B cell (primary cell): ENCODE data around the gene GSG1L. TPM values are rescaled to one million over a fixed set of nuclear protein-coding genes. Genes with fewer than 3 reads are reported as not detected.

Source experiments
- ATAC-seq: fragments of 200-7000 bp; cut with Tn5 transposase; one replicate; pipeline ENCODE4 v1.10.0; 2021; ENCODE audit warnings: low read depth, mild to moderate bottlenecking, moderate number of reproducible peaks, moderate library complexity
- CTCF ChIA-PET: fragments of 350-600 bp; sonication (Branson Sonifier 250); formaldehyde crosslinking; loops from one replicate; lab custom pipeline; 2021; ENCODE audit warnings: antibody characterized with exemption, inconsistent platforms; lab: Charles Lee
- POLR2A ChIA-PET: fragments of 350-600 bp; sonication (Branson Sonifier 250); formaldehyde crosslinking; loops from one replicate; lab custom pipeline; 2021; ENCODE audit warnings: antibody characterized with exemption; lab: Charles Lee
- DNase-seq: peaks from one replicate; pipeline ENCODE4 v3.0.0; 2013
- H2AFZ ChIP-seq: 2 replicates; pipeline ENCODE4 v1.6.1; 2012; ENCODE audit warnings: mild to moderate bottlenecking, low read depth, low read length; ENCODE audit not compliant: insufficient read depth, poor library complexity, severe bottlenecking
- H3K27ac ChIP-seq, 2 donors: 1 replicate in 1 of 2; 2 replicates in 1 of 2; pipeline ENCODE4 v1.5.1; 2012 to 2013; ENCODE audit warnings: low read length in 2 of 2, mild to moderate bottlenecking in 2 of 2, moderate library complexity in 1 of 2
- H3K27me3 ChIP-seq, 4 experiments: fragments of 200-600 bp in 1 of 4; sonication (generic) in 1 of 4; replicated peaks in 1 of 4; 1 replicate in 2 of 4; 2 replicates in 2 of 4; pipeline versions ENCODE4 v1.6.1 to v1.7.0; 2013 to 2016; ENCODE audit warnings: low read length in 3 of 4, mild to moderate bottlenecking in 2 of 4, mixed read lengths in 1 of 4, moderate library complexity in 1 of 4; ENCODE audit not compliant: insufficient read depth in 4 of 4, control insufficient read depth in 3 of 4; ENCODE audit errors: control extremely low read depth in 1 of 4
- H3K36me3 ChIP-seq, 2 experiments: replicated peaks in 1 of 2; 1 replicate in 1 of 2; 2 replicates in 1 of 2; pipeline versions ENCODE4 v1.6.1 to v1.7.1; 2013; ENCODE audit warnings: low read length in 1 of 2; ENCODE audit not compliant: insufficient read depth in 2 of 2, control insufficient read depth in 1 of 2; ENCODE audit errors: control extremely low read depth in 1 of 2, extremely low read depth in 1 of 2
- H3K4me1 ChIP-seq, 2 donors: fragments of 200-600 bp in 1 of 2; sonication (generic) in 1 of 2; 1 replicate in 1 of 2; 2 replicates in 1 of 2; pipeline versions ENCODE4 v1.5.1 to v1.6.1; 2013 to 2017; ENCODE audit warnings: low read length in 2 of 2; ENCODE audit not compliant: control insufficient read depth in 2 of 2, insufficient read depth in 2 of 2
- H3K4me2 ChIP-seq: replicated peaks from 2 replicates; pipeline ENCODE3; 2012; ENCODE audit warnings: mild to moderate bottlenecking, low read depth, low read length; ENCODE audit not compliant: poor library complexity, severe bottlenecking
- H3K4me3 ChIP-seq, 5 experiments: fragments of 200-600 bp in 1 of 5; sonication (generic) in 1 of 5; 1 replicate in 3 of 5; 2 replicates in 2 of 5; pipeline versions ENCODE4 v1.5.1 to v1.7.0; 2011 to 2016; ENCODE audit warnings: low read length in 4 of 5, mild to moderate bottlenecking in 4 of 5, low read depth in 2 of 5, control low read depth in 1 of 5, moderate library complexity in 1 of 5; ENCODE audit not compliant: insufficient read depth in 1 of 5; ENCODE audit errors: control extremely low read depth in 1 of 5, extremely low read depth in 1 of 5
- H3K79me2 ChIP-seq: fragments of 200-600 bp; sonication (generic); one replicate; pipeline ENCODE4 v1.6.0; 2016; ENCODE audit warnings: low read length; ENCODE audit not compliant: control insufficient read depth, insufficient read depth
- H3K9ac ChIP-seq: fragments of 200-600 bp; sonication (generic); 2 replicates; pipeline ENCODE4 v1.6.1; 2017; ENCODE audit warnings: mild to moderate bottlenecking, low read length, moderate library complexity
- H3K9me3 ChIP-seq, 3 donors: one replicate each; pipeline versions ENCODE4 v1.6.1 to v1.7.1; 2013; ENCODE audit warnings: low read length in 2 of 3; ENCODE audit not compliant: control insufficient read depth in 2 of 3, insufficient read depth in 1 of 3; ENCODE audit errors: control extremely low read depth in 1 of 3
- H4K20me1 ChIP-seq: 2 replicates; pipeline ENCODE4 v1.6.0; 2012; ENCODE audit warnings: mild to moderate bottlenecking, low read length; ENCODE audit not compliant: insufficient read depth, control insufficient read depth, poor library complexity, severe bottlenecking
- H3K27ac Mint-ChIP-seq: one replicate; pipeline ENCODE4 v1.8.0; 2021; ENCODE audit warnings: mixed read lengths
- H3K27me3 Mint-ChIP-seq: one replicate; pipeline ENCODE4 v1.8.0; 2021; ENCODE audit warnings: mixed read lengths
- H3K4me1 Mint-ChIP-seq: one replicate; pipeline ENCODE4 v1.8.0; 2021; ENCODE audit warnings: mixed read lengths
- H3K4me3 Mint-ChIP-seq: one replicate; pipeline ENCODE4 v1.8.0; 2021; ENCODE audit warnings: mixed read lengths
- H3K9me3 Mint-ChIP-seq: one replicate; pipeline ENCODE4 v1.8.0; 2022; ENCODE audit warnings: mixed read lengths; ENCODE audit not compliant: insufficient read depth
- EZH2 ChIP-seq: IDR thresholded peaks from 2 replicates; pipeline ENCODE4 v1.6.1; 2012; ENCODE audit warnings: borderline replicate concordance, low read depth, mild to moderate bottlenecking, moderate library complexity, low read length; ENCODE audit not compliant: insufficient read depth, poor library complexity, severe bottlenecking
- WGBS: methylation state at CpG from one replicate; pipeline ENCODE4 v1.1.5; 2013; ENCODE audit warnings: missing lambda C conversion rate; ENCODE audit not compliant: insufficient coverage; 5-methylcytosine and 5-hydroxymethylcytosine counted together
- intact Hi-C: fragments of 100-400 bp; cut with micrococcal nuclease; formaldehyde crosslinking; loops from one replicate; pipeline ENCODE4 v1.10.0; 2022
- polyA plus RNA-seq: library from polyadenylated mRNA; depleted of rRNA; stranded (reverse); fragments of >200 nt; gene quantifications from 2 replicates; pipeline ENCODE4 v1.2.3, GENCODE V29; 2012
- total RNA-seq, 2 donors: library from RNA; stranded (reverse); fragments of 120-200 nt in 1 of 2; gene quantifications; 1 replicate in 1 of 2; 2 replicates in 1 of 2; pipeline versions ENCODE4 v1.2.3 to v1.2.4, GENCODE V29; 2013 to 2022
- TF ChIP-seq, protein P1 (sequence below): fragments of 200-600 bp; IDR thresholded peaks from one replicate; pipeline ENCODE4 v1.8.0; 2022; ENCODE audit warnings: antibody characterized with exemption, mild to moderate bottlenecking

The GSG1L gene
- total and polyA plus RNA-seq, 2 donors (not counting 1 experiment from before 2014, with no cell fraction given) = 0.01 TPM; not detected in 1

DNA sequence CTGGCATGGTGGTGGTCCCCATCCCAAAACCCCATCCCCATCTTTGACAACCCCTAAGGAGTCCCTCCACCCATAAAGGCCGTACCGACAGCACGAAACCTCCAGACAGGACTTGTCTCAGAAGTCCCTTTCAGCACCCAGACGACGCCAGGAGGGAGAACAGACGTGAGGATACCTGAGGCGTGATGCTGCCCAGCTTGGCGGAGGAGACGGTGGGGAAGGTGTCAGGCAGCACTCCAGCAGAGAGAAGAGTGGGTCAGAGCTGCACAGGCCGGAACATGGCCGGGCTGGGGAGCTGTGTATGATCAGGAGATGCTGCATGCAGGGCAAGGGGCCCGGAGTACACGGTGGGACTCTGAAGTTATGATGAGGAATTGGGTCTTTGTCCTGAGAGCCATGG, 244.2 kb downstream of the GSG1L start:
- H3K4me3 ChIP-seq = no peak overlapping the region
- DNase-seq (no peak), ATAC-seq (no peak)
- Mint-ChIP-seq H3K4me1 (no peaks in the 10 kb centered on the region), H3K27ac (no peak overlapping the region), H3K27me3 (peaks cover 17% of the 10 kb centered on the region), H3K4me3 (no peak overlapping the region), H3K9me3 (no peaks in the 10 kb centered on the region)
- no peaks in the 10 kb centered on the region for H3K9me3 ChIP-seq
- H3K79me2 ChIP-seq = no peaks in the 10 kb centered on the region
- H3K4me2 ChIP-seq = no peak overlapping the region
- H3K4me1 ChIP-seq = no peaks in the 10 kb centered on the region
- intact Hi-C loops = no loop called here
- 80% methylated on average over 13 of the region's 13 CpGs for WGBS
- H3K9ac ChIP-seq = no peak overlapping the region
- H2AFZ ChIP-seq = no peak overlapping the region
- CTCF ChIA-PET = no interaction called here
- no peaks in the 10 kb centered on the region for H3K27me3 ChIP-seq
- TF ChIP-seq, protein P1, sequence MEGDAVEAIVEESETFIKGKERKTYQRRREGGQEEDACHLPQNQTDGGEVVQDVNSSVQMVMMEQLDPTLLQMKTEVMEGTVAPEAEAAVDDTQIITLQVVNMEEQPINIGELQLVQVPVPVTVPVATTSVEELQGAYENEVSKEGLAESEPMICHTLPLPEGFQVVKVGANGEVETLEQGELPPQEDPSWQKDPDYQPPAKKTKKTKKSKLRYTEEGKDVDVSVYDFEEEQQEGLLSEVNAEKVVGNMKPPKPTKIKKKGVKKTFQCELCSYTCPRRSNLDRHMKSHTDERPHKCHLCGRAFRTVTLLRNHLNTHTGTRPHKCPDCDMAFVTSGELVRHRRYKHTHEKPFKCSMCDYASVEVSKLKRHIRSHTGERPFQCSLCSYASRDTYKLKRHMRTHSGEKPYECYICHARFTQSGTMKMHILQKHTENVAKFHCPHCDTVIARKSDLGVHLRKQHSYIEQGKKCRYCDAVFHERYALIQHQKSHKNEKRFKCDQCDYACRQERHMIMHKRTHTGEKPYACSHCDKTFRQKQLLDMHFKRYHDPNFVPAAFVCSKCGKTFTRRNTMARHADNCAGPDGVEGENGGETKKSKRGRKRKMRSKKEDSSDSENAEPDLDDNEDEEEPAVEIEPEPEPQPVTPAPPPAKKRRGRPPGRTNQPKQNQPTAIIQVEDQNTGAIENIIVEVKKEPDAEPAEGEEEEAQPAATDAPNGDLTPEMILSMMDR = no peak
- TF ChIP-seq EZH2 = no peak
- H3K27ac ChIP-seq = no peak overlapping the region
- no peaks in the 10 kb centered on the region for H4K20me1 ChIP-seq
- POLR2A ChIA-PET = no interaction called here
- no peaks in the 10 kb centered on the region for H3K36me3 ChIP-seq

DNA sequence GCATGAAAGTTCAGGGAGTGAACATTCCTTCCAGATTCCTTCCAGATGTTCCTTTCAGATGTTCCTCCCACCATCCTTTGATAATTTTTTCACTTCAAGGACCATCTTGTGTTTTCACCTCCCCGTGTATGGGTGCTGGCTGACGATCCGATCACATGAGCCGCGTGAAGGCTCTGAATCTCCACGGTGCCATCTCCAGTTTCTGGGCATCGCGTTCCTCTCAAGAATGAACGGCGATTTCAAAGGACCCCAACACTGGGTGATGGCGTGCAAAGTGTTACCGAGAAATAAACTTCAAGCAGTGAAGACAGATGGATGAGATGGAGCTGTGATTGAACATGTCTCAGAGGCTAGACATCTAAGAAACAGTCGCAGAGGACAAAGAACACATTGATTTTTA, 245.3 kb downstream of the GSG1L start:
- H3K79me2 ChIP-seq = no peaks in the 10 kb centered on the region
- H3K4me3 Mint-ChIP-seq = no peak overlapping the region
- ATAC-seq (no peak), DNase-seq (no peak)
- no peak overlapping the region for H3K27ac ChIP-seq
- H2AFZ ChIP-seq = no peak overlapping the region
- H3K9me3 ChIP-seq = peaks cover 0 to 5% (median 0%) of the 10 kb centered on the region in 3 donors
- no peaks in the 10 kb centered on the region for H3K27me3 ChIP-seq
- H3K27me3 Mint-ChIP-seq = peaks cover 17% of the 10 kb centered on the region
- H3K4me3 ChIP-seq = no peak overlapping the region
- ChIA-PET POLR2A (no interaction called here), CTCF (no interaction called here)
- H3K9me3 Mint-ChIP-seq = no peaks in the 10 kb centered on the region
- H3K4me2 ChIP-seq = no peak overlapping the region
- TF ChIP-seq, protein P1 = no peak
- TF ChIP-seq EZH2 = no peak
- H3K4me1 ChIP-seq = no peaks in the 10 kb centered on the region
- no peaks in the 10 kb centered on the region for H3K36me3 ChIP-seq
- 90% methylated on average over 13 of the region's 13 CpGs for WGBS
- H3K9ac ChIP-seq = no peak overlapping the region
- H4K20me1 ChIP-seq = no peaks in the 10 kb centered on the region
- H3K27ac Mint-ChIP-seq = no peak overlapping the region
- no peaks in the 10 kb centered on the region for H3K4me1 Mint-ChIP-seq
- intact Hi-C loops = no loop called here
